Spleen (tissue), 7 donors: ENCODE results near the gene SLC22A23.

Experiments used
- POLR2A ChIP-seq, 3 donors: fragments of 450-650 bp; IDR thresholded peaks; one replicate each; pipeline ENCODE4 v1.5.1; 2017; ENCODE audit warnings: antibody characterized with exemption in 3 of 3, mild to moderate bottlenecking in 1 of 3
- POLR2AphosphoS5 ChIP-seq, 3 donors: sonication (generic); formaldehyde crosslinking; IDR thresholded peaks; one replicate each; pipeline ENCODE4 v1.5.1; 2017; ENCODE audit warnings: antibody characterized with exemption in 3 of 3
- TF ChIP-seq, protein P1 (sequence below), 11 experiments: fragments of 200-600 bp in 7 of 11; fragments of 450-650 bp in 4 of 11; sonication (generic) in 4 of 11; IDR thresholded peaks in 8 of 11; conservative IDR thresholded peaks in 3 of 11; 1 replicate in 7 of 11; 2 replicates in 4 of 11; pipeline versions ENCODE4 v1.4.0 to v1.8.0; 2016 to 2021; ENCODE audit warnings: antibody characterized with exemption in 11 of 11, inconsistent platforms in 4 of 11, mild to moderate bottlenecking in 1 of 11
- donor health status: DM: no; HTN: no; CAD: no; lungs with moderate emphysema.
- donor health status: DM: no; HTN: no; CAD: no.
- donor health status: DM: no; HTN: no; CAD: no.

DNA sequence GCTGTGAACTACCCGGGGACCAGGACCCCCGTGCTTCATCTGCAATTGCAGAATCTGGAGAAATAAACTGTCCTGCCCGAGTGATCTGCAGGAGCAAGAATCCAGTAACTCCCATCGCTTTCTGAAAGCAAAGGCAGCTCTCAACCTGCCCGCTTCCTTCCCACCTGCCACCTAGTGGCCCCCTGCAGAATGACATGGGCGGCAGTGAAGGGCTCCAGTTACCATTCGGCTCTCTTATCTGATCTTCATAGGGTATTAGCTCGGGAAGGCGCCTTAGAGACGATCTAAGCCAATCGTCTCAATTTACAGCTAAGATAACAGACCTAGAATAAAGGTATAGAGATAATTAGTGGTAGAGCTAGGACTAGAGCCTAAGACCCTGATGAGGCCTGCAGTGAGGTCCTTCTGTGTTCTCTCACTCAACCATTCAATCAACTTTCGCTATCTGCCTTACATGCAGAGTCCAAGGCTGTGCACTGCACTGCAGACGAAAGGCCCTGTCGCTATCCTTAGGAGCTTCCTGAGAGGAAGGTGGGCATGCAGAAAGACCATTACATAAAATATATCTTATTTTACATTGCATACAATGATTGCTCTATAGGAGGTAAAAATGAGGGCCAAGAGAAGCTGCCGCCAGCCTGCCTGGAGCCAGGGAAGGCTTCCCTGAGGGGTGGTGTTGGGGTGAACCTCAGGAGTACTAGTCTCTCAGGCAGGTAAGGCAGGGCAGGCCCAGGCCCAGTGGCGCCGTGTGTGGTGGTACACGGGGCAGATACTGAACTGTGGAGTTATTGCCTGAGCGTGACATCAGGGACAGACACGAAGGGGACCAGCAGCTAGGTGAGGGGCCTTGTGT, 205.2 kb downstream of the SLC22A23 start:
- TF ChIP-seq, protein P1, sequence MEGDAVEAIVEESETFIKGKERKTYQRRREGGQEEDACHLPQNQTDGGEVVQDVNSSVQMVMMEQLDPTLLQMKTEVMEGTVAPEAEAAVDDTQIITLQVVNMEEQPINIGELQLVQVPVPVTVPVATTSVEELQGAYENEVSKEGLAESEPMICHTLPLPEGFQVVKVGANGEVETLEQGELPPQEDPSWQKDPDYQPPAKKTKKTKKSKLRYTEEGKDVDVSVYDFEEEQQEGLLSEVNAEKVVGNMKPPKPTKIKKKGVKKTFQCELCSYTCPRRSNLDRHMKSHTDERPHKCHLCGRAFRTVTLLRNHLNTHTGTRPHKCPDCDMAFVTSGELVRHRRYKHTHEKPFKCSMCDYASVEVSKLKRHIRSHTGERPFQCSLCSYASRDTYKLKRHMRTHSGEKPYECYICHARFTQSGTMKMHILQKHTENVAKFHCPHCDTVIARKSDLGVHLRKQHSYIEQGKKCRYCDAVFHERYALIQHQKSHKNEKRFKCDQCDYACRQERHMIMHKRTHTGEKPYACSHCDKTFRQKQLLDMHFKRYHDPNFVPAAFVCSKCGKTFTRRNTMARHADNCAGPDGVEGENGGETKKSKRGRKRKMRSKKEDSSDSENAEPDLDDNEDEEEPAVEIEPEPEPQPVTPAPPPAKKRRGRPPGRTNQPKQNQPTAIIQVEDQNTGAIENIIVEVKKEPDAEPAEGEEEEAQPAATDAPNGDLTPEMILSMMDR (IDR thresholded peaks at IDR 0.05 in 8 of 11, conservative IDR thresholded peaks at IDR 0.05 in 3 of 11) = peak; percentile 92 to 98 (median 96)
- TF ChIP-seq POLR2A (IDR thresholded peaks at IDR 0.05) = no peak
- TF ChIP-seq POLR2AphosphoS5 (IDR thresholded peaks at IDR 0.05) = peak in 2 of 3 donors; percentile 16 to 30
